Prostate gland (tissue), 2 donors: ENCODE data around the gene CALHM6.

ENCODE experiments used
- CTCF ChIP-seq, 4 experiments: fragments of 200-600 bp in 2 of 4; fragments of 450-650 bp in 2 of 4; sonication (generic) in 2 of 4; IDR thresholded peaks; 1 replicate in 3 of 4; 2 replicates in 1 of 4; pipeline ENCODE4 v1.5.1; 2016 to 2019; ENCODE audit warnings: antibody characterized with exemption in 4 of 4, mild to moderate bottlenecking in 2 of 4, moderate library complexity in 2 of 4
- POLR2A ChIP-seq: fragments of 450-650 bp; IDR thresholded peaks from one replicate; pipeline ENCODE4 v1.6.1; 2016; ENCODE audit warnings: antibody characterized with exemption, mild to moderate bottlenecking

GRCh38 chr6:116434056-116434725, 27.0 kb upstream of the CALHM6 start:
- TF ChIP-seq CTCF (IDR thresholded peaks at IDR 0.05) (no peak), POLR2A (no peak)
